ENCODE results near the gene TBC1D9B. TPM values are rescaled to one million over a fixed set of nuclear protein-coding genes. Genes with fewer than 3 reads are reported as not detected.

The TBC1D9B gene
- total RNA-seq, 4 donors from 2014 or later: 50.7 to 78.5 (median 62.4) TPM

DNA sequence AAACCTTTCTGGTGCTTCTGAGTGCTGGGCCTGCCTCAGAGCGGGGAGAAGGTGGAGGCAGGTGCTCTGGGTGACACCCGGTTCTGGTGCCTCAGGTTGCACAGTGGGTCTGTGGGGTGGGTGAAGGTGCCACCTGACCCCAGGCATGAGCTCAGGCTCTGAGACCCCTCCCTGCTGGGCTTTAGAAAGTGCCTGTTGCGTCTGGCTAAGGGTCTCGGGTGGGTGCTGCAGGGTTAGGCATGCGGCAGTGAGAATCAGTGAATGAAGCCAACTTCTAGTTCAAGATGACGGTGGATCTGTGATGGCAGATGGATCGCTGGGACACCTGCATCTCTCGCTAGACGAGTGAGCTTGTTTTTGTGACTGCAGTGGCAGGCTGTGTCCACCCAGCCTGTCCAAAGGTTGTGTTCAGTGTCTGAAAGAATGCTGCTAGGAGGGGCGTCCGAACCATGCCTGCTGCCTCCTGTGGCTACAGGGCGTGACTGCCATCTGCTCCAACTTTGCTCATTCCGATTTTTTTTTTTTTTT lies 82.0 kb downstream of the TBC1D9B start:
- H3K4me1 ChIP-seq: peaks cover 27 to 77% (median 43%) of the 10 kb centered on the region in 3 donors
- intact Hi-C loops (cut with DNase I): no loop called here

DNA sequence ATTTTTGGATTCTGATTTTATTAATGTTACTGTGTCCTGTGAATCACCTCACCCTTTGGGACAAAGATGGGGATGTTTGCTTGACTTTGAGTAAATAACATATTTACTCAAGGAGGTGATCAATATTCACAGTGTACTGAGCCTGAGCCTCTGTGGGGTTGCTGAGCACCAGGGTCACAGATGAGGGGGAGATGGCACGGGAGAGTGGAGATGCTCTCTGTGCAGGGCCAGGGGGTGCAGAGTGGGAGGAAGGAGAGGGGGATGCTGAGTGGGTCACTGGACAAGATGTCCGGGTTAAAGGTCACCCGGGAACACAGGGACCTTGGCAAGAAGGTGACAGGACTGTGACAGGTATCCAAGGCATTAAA lies 83.0 kb downstream of the TBC1D9B start:
- no peak overlapping the region for H3K27ac ChIP-seq
- no peak for DNase-seq
- peak overlapping the region in 1 of 4 donors; percentile 13 for H3K4me3 ChIP-seq
- no peaks in the 10 kb centered on the region for H3K27me3 ChIP-seq
- TF ChIP-seq CTCF (IDR thresholded peaks at IDR 0.05) (no peak), POLR2A (IDR thresholded peaks at IDR 0.05) (no peak)
- intact Hi-C loops (cut with DNase I): no loop called here
- peaks cover 37 to 75% (median 49%) of the 10 kb centered on the region in 3 donors for H3K36me3 ChIP-seq
- H3K4me1 ChIP-seq: peaks cover 35 to 86% (median 51%) of the 10 kb centered on the region in 3 donors
- no peaks in the 10 kb centered on the region for H3K9me3 ChIP-seq
- WGBS, 2 donors: 79 to 88% methylated on average over 3 of the region's 3 CpGs

More for the DNA sequence above, 82.0 kb downstream of the TBC1D9B start:
- DNase-seq: no peak
- no peak overlapping the region for H3K27ac ChIP-seq
- H3K9me3 ChIP-seq: no peaks in the 10 kb centered on the region
- TF ChIP-seq CTCF (IDR thresholded peaks at IDR 0.05): no peak
- no peak for TF ChIP-seq POLR2A (IDR thresholded peaks at IDR 0.05)
- H3K4me3 ChIP-seq: no peak overlapping the region
- peaks cover 47 to 85% (median 54%) of the 10 kb centered on the region in 3 donors for H3K36me3 ChIP-seq
- H3K27me3 ChIP-seq: no peaks in the 10 kb centered on the region
- WGBS, 2 donors: 81 to 85% methylated on average over 5 to 6 of the region's 13 CpGs

DNA sequence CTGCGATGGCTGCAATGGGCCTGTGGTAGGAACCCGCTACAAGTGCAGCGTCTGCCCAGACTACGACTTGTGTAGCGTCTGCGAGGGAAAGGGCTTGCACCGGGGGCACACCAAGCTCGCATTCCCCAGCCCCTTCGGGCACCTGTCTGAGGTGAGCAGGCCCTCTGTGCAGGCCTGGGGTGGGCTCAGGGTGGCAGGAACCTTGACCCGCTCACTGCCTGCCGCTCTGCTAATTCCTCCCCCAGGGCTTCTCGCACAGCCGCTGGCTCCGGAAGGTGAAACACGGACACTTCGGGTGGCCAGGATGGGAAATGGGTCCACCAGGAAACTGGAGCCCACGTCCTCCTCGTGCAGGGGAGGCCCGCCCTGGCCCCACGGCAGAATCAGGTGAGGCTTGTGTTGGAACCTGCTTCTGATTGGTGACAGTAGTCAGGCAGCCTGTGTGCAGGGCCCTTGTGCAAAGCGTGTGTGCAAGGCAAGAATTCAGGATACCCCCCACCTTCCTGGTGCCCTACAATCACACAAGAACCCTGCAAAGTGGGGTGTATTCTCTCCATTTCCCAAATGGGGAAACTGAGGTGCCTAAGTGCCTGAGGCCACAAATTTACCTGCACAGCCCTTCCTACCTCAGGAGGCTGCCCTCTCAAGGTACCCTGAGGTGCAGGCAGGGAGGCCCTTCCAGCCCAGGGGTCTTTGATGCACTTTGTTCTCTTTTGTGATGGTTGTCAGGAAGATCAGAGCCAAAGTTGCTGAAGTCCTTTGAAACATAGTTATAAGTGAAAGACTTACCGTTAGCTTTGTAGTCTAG lies 83.6 kb downstream of the TBC1D9B start:
- intact Hi-C loops (cut with DNase I): no loop called here
- TF ChIP-seq POLR2A (IDR thresholded peaks at IDR 0.05): no peak
- TF ChIP-seq CTCF (IDR thresholded peaks at IDR 0.05): no peak
- WGBS, 2 donors: 77 to 94% methylated on average over 10 to 12 of the region's 22 CpGs
- peak overlapping the region in 2 of 4 donors; percentile 13 to 27 for H3K4me3 ChIP-seq
- no peaks in the 10 kb centered on the region for H3K9me3 ChIP-seq
- H3K27me3 ChIP-seq: no peaks in the 10 kb centered on the region
- H3K36me3 ChIP-seq: peaks cover 32 to 69% (median 46%) of the 10 kb centered on the region in 3 donors
- peaks cover 41 to 90% (median 57%) of the 10 kb centered on the region in 3 donors for H3K4me1 ChIP-seq
- H3K27ac ChIP-seq: no peak overlapping the region
- DNase-seq: no peak

GRCh38 chr5:179822444-179822990 lies 85.2 kb downstream of the TBC1D9B start:
- no peak for DNase-seq
- Histone ChIP-seq H3K36me3 (peaks cover 28 to 53% (median 37%) of the 10 kb centered on the region in 3 donors), H3K4me3 (peak overlapping the region; percentile 76 to 100 (median 94)), H3K27ac (peak overlapping the region in 3 of 4 donors; percentile 98 to 100 (median 100)), H3K4me1 (peaks cover 53 to 90% (median 67%) of the 10 kb centered on the region in 3 donors), H3K9me3 (no peaks in the 10 kb centered on the region), H3K27me3 (no peaks in the 10 kb centered on the region)
- TF ChIP-seq CTCF (IDR thresholded peaks at IDR 0.05) (no peak), POLR2A (IDR thresholded peaks at IDR 0.05) (no peak)
- WGBS, 2 donors: 47 to 50% methylated on average over 3 of the region's 8 CpGs
- intact Hi-C loops (cut with DNase I): no loop called here

- WGBS, 2 donors: 44% methylated on average over 3 of the region's 3 CpGs
- H3K9me3 ChIP-seq: no peaks in the 10 kb centered on the region
- no peak for TF ChIP-seq CTCF (IDR thresholded peaks at IDR 0.05)
- TF ChIP-seq POLR2A (IDR thresholded peaks at IDR 0.05): no peak
- intact Hi-C loops (cut with DNase I): no loop called here
- H3K4me1 ChIP-seq: peaks cover 55 to 90% (median 67%) of the 10 kb centered on the region in 3 donors
- DNase-seq: no peak
- peak overlapping the region; percentile 98 to 100 (median 100) for H3K27ac ChIP-seq
- H3K27me3 ChIP-seq: no peaks in the 10 kb centered on the region
- H3K4me3 ChIP-seq: peak overlapping the region; percentile 76 to 100 (median 94)
- H3K36me3 ChIP-seq: peaks cover 28 to 48% (median 36%) of the 10 kb centered on the region in 3 donors
Observed at GRCh38 chr5:179822059-179822432, 85.7 kb downstream of the TBC1D9B start.
